Naive thymus-derived CD8-positive, alpha-beta T cell (primary cell): Measurements from ENCODE around the gene SP8. TPM values are rescaled to one million over a fixed set of nuclear protein-coding genes. Genes with fewer than 3 reads are reported as not detected.

Experiments used
- ATAC-seq, 2 donors: fragments of 150-1000 bp; cut with Tn5 transposase in 1 of 2; sonication (Bioruptor Pico), chemical (Tn5 transposase) in 1 of 2; 1 replicate in 1 of 2; 2 replicates in 1 of 2; pipeline ENCODE4 v1.10.0; 2021; ENCODE audit warnings: mild to moderate bottlenecking in 2 of 2, moderate library complexity in 2 of 2
- POLR2A ChIA-PET: fragments of 350-600 bp; sonication (Branson Sonifier 250); formaldehyde crosslinking; loops from one replicate; lab custom pipeline; 2021; ENCODE audit warnings: antibody characterized with exemption; lab: Charles Lee
- DNase-seq, 10 donors: peaks; one replicate each; pipeline versions ENCODE4 v3.0.0 to v3.0.0-alpha.2; 2020 to 2022
- H3K27ac Mint-ChIP-seq, 10 donors: one replicate each; pipeline ENCODE4 v1.8.0; 2020 to 2022; ENCODE audit warnings: mild to moderate bottlenecking in 10 of 10, mixed read lengths in 10 of 10, moderate library complexity in 4 of 10, inconsistent platforms in 1 of 10
- H3K27me3 Mint-ChIP-seq, 5 donors: one replicate each; pipeline ENCODE4 v1.8.0; 2021 to 2022; ENCODE audit warnings: mixed read lengths in 5 of 5
- H3K36me3 Mint-ChIP-seq, 3 donors: one replicate each; pipeline ENCODE4 v1.8.0; 2020 to 2022; ENCODE audit warnings: mixed read lengths in 3 of 3, mild to moderate bottlenecking in 2 of 3, inconsistent platforms in 1 of 3
- H3K4me1 Mint-ChIP-seq, 4 donors: one replicate each; pipeline ENCODE4 v1.8.0; 2021 to 2022; ENCODE audit warnings: mixed read lengths in 4 of 4
- H3K4me3 Mint-ChIP-seq, 10 donors: one replicate each; pipeline ENCODE4 v1.8.0; 2020 to 2022; ENCODE audit warnings: mild to moderate bottlenecking in 10 of 10, mixed read lengths in 10 of 10, moderate library complexity in 6 of 10, inconsistent platforms in 1 of 10
- H3K9me3 Mint-ChIP-seq, 9 donors: one replicate each; pipeline ENCODE4 v1.8.0; 2020 to 2022; ENCODE audit warnings: mixed read lengths in 9 of 9, mild to moderate bottlenecking in 3 of 9, inconsistent platforms in 1 of 9, moderate library complexity in 1 of 9
- polyA plus RNA-seq, 3 donors: library from polyadenylated mRNA; unstranded; fragments of 300-500 nt; fragmentation: Illumina TruSeq; gene quantifications; one replicate each; pipeline ENCODE4 v1.2.3, GENCODE V29; 2021
- total RNA-seq, 8 experiments: library from RNA in 2 of 8; stranded (reverse) in 2 of 8; gene quantifications; one replicate each; pipeline ENCODE4 v1.2.3 and lab custom pipeline; 2021 to 2026

The SP8 gene
- total and polyA plus RNA-seq, 5 experiments from 2014 or later, result not detected

GRCh38 chr7:20783125-20783699, 3.5 kb downstream of the SP8 start:
- Mint-ChIP-seq H3K4me3 (peak overlapping the region in 8 of 10 donors; percentile 1 to 80 (median 26)), H3K27ac (no peak overlapping the region), H3K9me3 (peaks cover 2 to 59% (median 26%) of the 10 kb centered on the region in 9 donors), H3K27me3 (peaks cover 50 to 86% (median 71%) of the 10 kb centered on the region in 5 donors), H3K4me1 (peaks cover 13 to 43% (median 30%) of the 10 kb centered on the region in 4 donors), H3K36me3 (peaks cover 6 to 26% (median 7%) of the 10 kb centered on the region in 3 donors)
- ATAC-seq (no peak), DNase-seq (no peak)
- POLR2A ChIA-PET, result no interaction called here

GRCh38 chr7:20779041-20779440, 7.6 kb downstream of the SP8 start:
- POLR2A ChIA-PET, result no interaction called here
- ATAC-seq (no peak), DNase-seq (no peak)
- Mint-ChIP-seq H3K4me1 (peaks cover 9 to 23% (median 19%) of the 10 kb centered on the region in 4 donors), H3K27ac (no peak overlapping the region), H3K36me3 (peaks cover 6 to 28% (median 9%) of the 10 kb centered on the region in 3 donors), H3K9me3 (peaks cover 0 to 54% (median 22%) of the 10 kb centered on the region in 9 donors), H3K4me3 (peak overlapping the region in 1 of 10 donors; percentile 27), H3K27me3 (peaks cover 62 to 91% (median 74%) of the 10 kb centered on the region in 5 donors)

- H3K36me3 Mint-ChIP-seq, result peaks cover 6 to 27% (median 9%) of the 10 kb centered on the region in 3 donors
- peak overlapping the region in 3 of 10 donors; percentile 42 to 73 (median 48) for H3K4me3 Mint-ChIP-seq
- POLR2A ChIA-PET, result no interaction called here
- no peak for ATAC-seq
- peak overlapping the region in 2 of 10 donors; percentile 24 to 81 for H3K27ac Mint-ChIP-seq
- peaks cover 0 to 49% (median 22%) of the 10 kb centered on the region in 9 donors for H3K9me3 Mint-ChIP-seq
- peaks cover 5 to 15% (median 14%) of the 10 kb centered on the region in 4 donors for H3K4me1 Mint-ChIP-seq
- H3K27me3 Mint-ChIP-seq, result peaks cover 60 to 83% (median 69%) of the 10 kb centered on the region in 5 donors
- no peak for DNase-seq
Measured at GRCh38 chr7:20778063-20778721, 8.5 kb downstream of the SP8 start.

- POLR2A ChIA-PET, result no interaction called here
- ATAC-seq, result peak in 1 of 2 donors; percentile 14
- peak overlapping the region in 3 of 10 donors; percentile 65 to 91 (median 81) for H3K27ac Mint-ChIP-seq
Measured at GRCh38 chr7:20777377-20778062, 9.2 kb downstream of the SP8 start.

GRCh38 chr7:20776942-20777341, 9.7 kb downstream of the SP8 start:
- ATAC-seq, result no peak
- peaks cover 4 to 24% (median 9%) of the 10 kb centered on the region in 3 donors for H3K36me3 Mint-ChIP-seq
- H3K9me3 Mint-ChIP-seq, result peaks cover 0 to 42% (median 14%) of the 10 kb centered on the region in 9 donors
- H3K27me3 Mint-ChIP-seq, result peaks cover 55 to 80% (median 64%) of the 10 kb centered on the region in 5 donors
- no peak for DNase-seq
- POLR2A ChIA-PET, result no interaction called here
- H3K4me1 Mint-ChIP-seq, result peaks cover 5 to 13% (median 12%) of the 10 kb centered on the region in 4 donors
- no peak overlapping the region for H3K27ac Mint-ChIP-seq
- H3K4me3 Mint-ChIP-seq, result peak overlapping the region in 8 of 10 donors; percentile 73 to 90 (median 80)

More at GRCh38 chr7:20777377-20778062, 9.2 kb downstream of the SP8 start:
- Mint-ChIP-seq H3K27me3 (peaks cover 55 to 77% (median 64%) of the 10 kb centered on the region in 5 donors), H3K4me1 (peaks cover 5 to 13% (median 12%) of the 10 kb centered on the region in 4 donors), H3K9me3 (peaks cover 0 to 42% (median 16%) of the 10 kb centered on the region in 9 donors), H3K36me3 (peaks cover 4 to 20% (median 9%) of the 10 kb centered on the region in 3 donors), H3K4me3 (peak overlapping the region; percentile 61 to 90 (median 76))
- DNase-seq, result no peak

- peak overlapping the region in 3 of 10 donors; percentile 9 to 90 (median 73) for H3K4me3 Mint-ChIP-seq
Measured at GRCh38 chr7:20776214-20776911, 10.3 kb downstream of the SP8 start.

GRCh38 chr7:20754001-20754400, 32.7 kb downstream of the SP8 start:
- peaks cover 0 to 5% (median 3%) of the 10 kb centered on the region in 5 donors for H3K27me3 Mint-ChIP-seq
- POLR2A ChIA-PET, result no interaction called here
- ATAC-seq (no peak), DNase-seq (no peak)
- H3K36me3 Mint-ChIP-seq, result no peaks in the 10 kb centered on the region
- H3K4me1 Mint-ChIP-seq, result no peaks in the 10 kb centered on the region
- H3K9me3 Mint-ChIP-seq, result no peaks in the 10 kb centered on the region
- H3K4me3 Mint-ChIP-seq, result no peak overlapping the region
- no peak overlapping the region for H3K27ac Mint-ChIP-seq

More at GRCh38 chr7:20776214-20776911, 10.3 kb downstream of the SP8 start:
- Mint-ChIP-seq H3K4me1 (peaks cover 5 to 13% (median 12%) of the 10 kb centered on the region in 4 donors), H3K9me3 (peaks cover 0 to 42% (median 14%) of the 10 kb centered on the region in 9 donors), H3K27me3 (peaks cover 52 to 77% (median 59%) of the 10 kb centered on the region in 5 donors), H3K27ac (no peak overlapping the region), H3K36me3 (peaks cover 4 to 25% (median 9%) of the 10 kb centered on the region in 3 donors)
- POLR2A ChIA-PET, result no interaction called here
- no peak for DNase-seq
- no peak for ATAC-seq

- POLR2A ChIA-PET, result no interaction called here
Measured at GRCh38 chr7:20749906-20750305, 36.8 kb downstream of the SP8 start.

GRCh38 chr7:20748853-20749252, 37.8 kb downstream of the SP8 start:
- Mint-ChIP-seq H3K27ac (no peak overlapping the region), H3K4me3 (no peak overlapping the region), H3K4me1 (peaks cover 0 to 2% (median 0%) of the 10 kb centered on the region in 4 donors), H3K36me3 (no peaks in the 10 kb centered on the region), H3K9me3 (peaks cover 0 to 2% (median 0%) of the 10 kb centered on the region in 9 donors), H3K27me3 (peaks cover 1 to 16% (median 9%) of the 10 kb centered on the region in 5 donors)
- ATAC-seq, result no peak
- DNase-seq, result no peak
- POLR2A ChIA-PET, result no interaction called here

More at GRCh38 chr7:20749906-20750305, 36.8 kb downstream of the SP8 start:
- H3K36me3 Mint-ChIP-seq, result no peaks in the 10 kb centered on the region
- ATAC-seq (no peak), DNase-seq (no peak)
- H3K27ac Mint-ChIP-seq, result no peak overlapping the region
- H3K27me3 Mint-ChIP-seq, result peaks cover 0 to 11% (median 5%) of the 10 kb centered on the region in 5 donors
- H3K9me3 Mint-ChIP-seq, result peaks cover 0 to 2% (median 0%) of the 10 kb centered on the region in 9 donors
- no peak overlapping the region for H3K4me3 Mint-ChIP-seq
- peaks cover 0 to 2% (median 0%) of the 10 kb centered on the region in 4 donors for H3K4me1 Mint-ChIP-seq

GRCh38 chr7:20747001-20747400, 39.7 kb downstream of the SP8 start:
- no peak overlapping the region for H3K4me3 Mint-ChIP-seq
- no peak for DNase-seq
- H3K27me3 Mint-ChIP-seq, result peaks cover 1 to 24% (median 10%) of the 10 kb centered on the region in 5 donors
- peaks cover 0 to 2% (median 0%) of the 10 kb centered on the region in 9 donors for H3K9me3 Mint-ChIP-seq
- POLR2A ChIA-PET, result no interaction called here
- peaks cover 0 to 2% (median 0%) of the 10 kb centered on the region in 4 donors for H3K4me1 Mint-ChIP-seq
- no peaks in the 10 kb centered on the region for H3K36me3 Mint-ChIP-seq
- no peak for ATAC-seq
- no peak overlapping the region for H3K27ac Mint-ChIP-seq

- peaks cover 0 to 28% (median 8%) of the 10 kb centered on the region in 5 donors for H3K27me3 Mint-ChIP-seq
- no peak overlapping the region for H3K27ac Mint-ChIP-seq
- H3K4me3 Mint-ChIP-seq, result no peak overlapping the region
- ATAC-seq (no peak), DNase-seq (no peak)
- POLR2A ChIA-PET, result no interaction called here
- H3K9me3 Mint-ChIP-seq, result peaks cover 0 to 2% (median 0%) of the 10 kb centered on the region in 9 donors
- H3K4me1 Mint-ChIP-seq, result peaks cover 0 to 2% (median 0%) of the 10 kb centered on the region in 4 donors
- no peaks in the 10 kb centered on the region for H3K36me3 Mint-ChIP-seq
Measured at GRCh38 chr7:20745702-20746101, 41.0 kb downstream of the SP8 start.

GRCh38 chr7:20744954-20745446, 41.7 kb downstream of the SP8 start:
- no peak for ATAC-seq
- POLR2A ChIA-PET, result no interaction called here
- Mint-ChIP-seq H3K9me3 (peaks cover 0 to 2% (median 0%) of the 10 kb centered on the region in 9 donors), H3K27me3 (peaks cover 0 to 28% (median 8%) of the 10 kb centered on the region in 5 donors), H3K27ac (no peak overlapping the region), H3K36me3 (no peaks in the 10 kb centered on the region), H3K4me1 (peaks cover 0 to 2% (median 0%) of the 10 kb centered on the region in 4 donors), H3K4me3 (no peak overlapping the region)
- no peak for DNase-seq
